Subcutaneous adipose tissue (tissue), 4 donors: Measurements from ENCODE around the gene XAGE3. TPM values are rescaled to one million over a fixed set of nuclear protein-coding genes. Genes with fewer than 3 reads are reported as not detected.

ENCODE experiments used
- CTCF ChIP-seq: fragments of 450-650 bp; IDR thresholded peaks from one replicate; pipeline ENCODE4 v1.5.1; 2016; ENCODE audit warnings: low read depth, mild to moderate bottlenecking, control low read depth, antibody characterized with exemption, moderate library complexity
- total RNA-seq, 4 donors: library from RNA; depleted of rRNA; stranded (reverse); fragments of >200 nt; gene quantifications; one replicate each; pipeline ENCODE4 v1.1.0, GENCODE V29; 2016

XAGE3 gene
- total RNA-seq, 4 donors from 2014 or later: not detected

GRCh38 chrX:52839137-52839536 is 28.7 kb downstream of the XAGE3 start:
- TF ChIP-seq CTCF: no peak

- no peak for TF ChIP-seq CTCF
Measured at GRCh38 chrX:52830551-52830950, 37.3 kb downstream of the XAGE3 start.

GRCh38 chrX:52824608-52825007 is 43.3 kb downstream of the XAGE3 start:
- no peak for TF ChIP-seq CTCF

GRCh38 chrX:52821079-52821760 is 46.7 kb downstream of the XAGE3 start:
- no peak for TF ChIP-seq CTCF

- TF ChIP-seq CTCF: no peak
Measured at GRCh38 chrX:52819788-52820187, 48.1 kb downstream of the XAGE3 start.

Other genes with a start within 250 kb of the XAGE3 start
- gene SSX7, start 213.2 kb downstream of the XAGE3 start, total RNA-seq: not detected
- gene SSX2, start 160.9 kb downstream of the XAGE3 start, total RNA-seq: not detected
- not detected for gene SSX2B, start 116.8 kb downstream of the XAGE3 start, total RNA-seq
- not detected for gene SPANXN5, start 70.7 kb downstream of the XAGE3 start, total RNA-seq
- gene XAGE5, start 56.8 kb downstream of the XAGE3 start, total RNA-seq: not detected
- 10 to 100 TPM; 21.6 to 55.9 (median 37.1) TPM for gene FAM156B, start 29.2 kb upstream of the XAGE3 start, total RNA-seq
- 10 to 100 TPM in 3 of 4 donors, 1 to 10 TPM in 1; 9.9 to 44.3 (median 18.0) TPM for gene FAM156A, start 90.4 kb upstream of the XAGE3 start, total RNA-seq
- 1 to 10 TPM in 1 of 4 donors, under 1 TPM in 3; 0.33 to 1.1 (median 0.73) TPM for gene GPR173, start 180.7 kb upstream of the XAGE3 start, total RNA-seq
- 10 to 100 TPM; 33.5 to 56.6 (median 43.5) TPM for gene TSPYL2, start 214.3 kb upstream of the XAGE3 start, total RNA-seq
- 10 to 100 TPM; 14.6 to 41.3 (median 19.0) TPM for gene KANTR, start 226.1 kb upstream of the XAGE3 start, total RNA-seq